OCI-LY7 (cell line): ENCODE measurements around the gene SS18.

Experiments
- EZH2phosphoT487 ChIP-seq: fragments of 200-600 bp; sonication (generic); IDR thresholded peaks from 2 replicates; pipeline ENCODE4 v1.6.1; 2018; ENCODE audit warnings: low read depth, borderline replicate concordance, mild to moderate bottlenecking, mixed run types, antibody characterized with exemption, low read length, moderate library complexity, mixed read lengths
- TF ChIP-seq, protein P1 (sequence below): fragments of 200-600 bp; sonication (generic); conservative IDR thresholded peaks from 2 replicates; pipeline ENCODE4 v1.5.1; 2014; ENCODE audit warnings: mild to moderate bottlenecking, antibody characterized with exemption, low read length, moderate library complexity, mixed read lengths

GRCh38 chr18:26036635-26037034 is 53.8 kb downstream of the SS18 start:
- TF ChIP-seq, protein P1, sequence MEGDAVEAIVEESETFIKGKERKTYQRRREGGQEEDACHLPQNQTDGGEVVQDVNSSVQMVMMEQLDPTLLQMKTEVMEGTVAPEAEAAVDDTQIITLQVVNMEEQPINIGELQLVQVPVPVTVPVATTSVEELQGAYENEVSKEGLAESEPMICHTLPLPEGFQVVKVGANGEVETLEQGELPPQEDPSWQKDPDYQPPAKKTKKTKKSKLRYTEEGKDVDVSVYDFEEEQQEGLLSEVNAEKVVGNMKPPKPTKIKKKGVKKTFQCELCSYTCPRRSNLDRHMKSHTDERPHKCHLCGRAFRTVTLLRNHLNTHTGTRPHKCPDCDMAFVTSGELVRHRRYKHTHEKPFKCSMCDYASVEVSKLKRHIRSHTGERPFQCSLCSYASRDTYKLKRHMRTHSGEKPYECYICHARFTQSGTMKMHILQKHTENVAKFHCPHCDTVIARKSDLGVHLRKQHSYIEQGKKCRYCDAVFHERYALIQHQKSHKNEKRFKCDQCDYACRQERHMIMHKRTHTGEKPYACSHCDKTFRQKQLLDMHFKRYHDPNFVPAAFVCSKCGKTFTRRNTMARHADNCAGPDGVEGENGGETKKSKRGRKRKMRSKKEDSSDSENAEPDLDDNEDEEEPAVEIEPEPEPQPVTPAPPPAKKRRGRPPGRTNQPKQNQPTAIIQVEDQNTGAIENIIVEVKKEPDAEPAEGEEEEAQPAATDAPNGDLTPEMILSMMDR: no peak
- no peak for TF ChIP-seq EZH2phosphoT487
